Heart left ventricle (tissue), 16 donors: ENCODE data around the gene PLSCR5. TPM values are rescaled to one million over a fixed set of nuclear protein-coding genes. Genes with fewer than 3 reads are reported as not detected.

Experiments
- ATAC-seq, 4 donors: fragments of 200-7000 bp; cut with Tn5 transposase; one replicate each; pipeline ENCODE4 v1.9.1; 2020 to 2022; ENCODE audit warnings: moderate library complexity in 4 of 4, mild to moderate bottlenecking in 3 of 4, moderate number of reproducible peaks in 1 of 4
- DNase-seq, 5 donors: peaks; one replicate each; pipeline ENCODE4 v3.0.0-alpha.2; 2020
- H3K27ac ChIP-seq, 12 donors: fragments of 200-600 bp; sonication (generic) in 4 of 12; one replicate each; pipeline versions ENCODE4 v1.5.0 to v1.8.0; 2016 to 2022; ENCODE audit warnings: mild to moderate bottlenecking in 2 of 12
- H3K27me3 ChIP-seq, 9 donors: fragments of 200-600 bp; sonication (generic) in 2 of 9; one replicate each; pipeline versions ENCODE4 v1.5.1 to v1.8.0; 2016 to 2022; ENCODE audit warnings: mild to moderate bottlenecking in 3 of 9
- H3K36me3 ChIP-seq, 9 donors: fragments of 200-600 bp; sonication (generic) in 2 of 9; one replicate each; pipeline versions ENCODE4 v1.5.0 to v1.8.0; 2018 to 2022; ENCODE audit warnings: mild to moderate bottlenecking in 2 of 9
- H3K4me1 ChIP-seq, 12 donors: fragments of 200-600 bp; sonication (generic) in 4 of 12; one replicate each; pipeline versions ENCODE4 v1.5.0 to v1.8.0; 2016 to 2022; ENCODE audit warnings: mild to moderate bottlenecking in 3 of 12
- H3K4me3 ChIP-seq, 12 donors: fragments of 200-600 bp; sonication (generic) in 4 of 12; one replicate each; pipeline versions ENCODE4 v1.5.0 to v1.8.0; 2017 to 2022; ENCODE audit warnings: mild to moderate bottlenecking in 9 of 12, moderate library complexity in 4 of 12
- H3K9me3 ChIP-seq, 12 donors: fragments of 200-600 bp; sonication (generic) in 4 of 12; one replicate each; pipeline versions ENCODE4 v1.5.0 to v1.8.0; 2016 to 2022; ENCODE audit warnings: mild to moderate bottlenecking in 1 of 12
- POLR2A ChIP-seq, 2 donors: fragments of 450-650 bp; IDR thresholded peaks; one replicate each; pipeline ENCODE4 v1.6.1; 2017; ENCODE audit warnings: antibody characterized with exemption in 2 of 2, mild to moderate bottlenecking in 2 of 2, moderate library complexity in 2 of 2
- WGBS, 4 donors: extraction: QIAGEN DNeasy Blood & Tissue Kit in 2 of 4; methylation state at CpG; one replicate each; pipeline versions ENCODE4 v1.1.5 to v1.1.7; 2013 to 2018; 5-methylcytosine and 5-hydroxymethylcytosine counted together
- intact Hi-C, 10 donors: fragments of 100-400 bp; cut with DNase I; formaldehyde crosslinking; loops; one replicate each; pipeline versions ENCODE4 v1.11.1 to v1.14.2; 2022
- polyA plus RNA-seq, 2 donors: library from polyadenylated mRNA; stranded (reverse); fragments of 200-250 nt; gene quantifications; one replicate each; pipeline ENCODE4 v1.2.3, GENCODE V29; 2013
- total RNA-seq, 9 donors: library from RNA; depleted of rRNA in 2 of 9; stranded (reverse); fragments of >200 nt in 2 of 9; fragmentation: NEBNext Ultra II Directional in 3 of 9; extraction: Animal tissue kit (Norgen Biotek cat#: 25700) in 3 of 9; gene quantifications; one replicate each; pipeline versions ENCODE4 v1.1.0 to v1.2.4, GENCODE V29; 2016 to 2023
- TF ChIP-seq, protein P1 (sequence below), 12 donors: fragments of 200-600 bp; sonication (generic) in 4 of 12; IDR thresholded peaks; one replicate each; pipeline versions ENCODE4 v1.5.0 to v1.8.0; 2018 to 2022; ENCODE audit warnings: antibody characterized with exemption in 12 of 12, mild to moderate bottlenecking in 5 of 12
- donor health status: ischemic (EF 13 %, LVEDD 7.1; RV severe dilation, severe dysfunction).
- donor health status: healthy with polysubstance abuse.
- donor health status: DM: no; HTN: yes; CAD: no.
- donor health status: DM: no; HTN: no; CAD: no.
- donor health status: ischemic (EF 25% LVEDD 6.9; RV normal size, moderate dysfunction).
- donor health status: ischemic (EF 25% LVEDD 5.7; RV mildly dilated, moderate dysfunction).
- donor health status: healthy.
- donor health status: DM: yes; HTN: yes; CAD: no.
- donor health status: ischemic (EF 35%, LVEDD 5.7; RV mildly dilated, moderate dysfunction).
- donor health status: nonischemic (EF 11% LVEDD 7.7; RV severe dilation, severe dysfunction).
- donor health status: DM: yes; HTN: yes; CAD: no.
- donor health status: PGD.
- donor health status: ischemic (EF 29% LVEDD 5.4; RV normal size, mild dysfunction).
- donor health status: nonischemic (EF 23%, LVEDD 6.1; RV moderate dilation, normal function).

Gene PLSCR5
- total and polyA plus RNA-seq, 11 donors: not detected

- H3K36me3 ChIP-seq: no peaks in the 10 kb centered on the region
- no peak for ATAC-seq
- intact Hi-C loops: no loop called here
- TF ChIP-seq, protein P1, sequence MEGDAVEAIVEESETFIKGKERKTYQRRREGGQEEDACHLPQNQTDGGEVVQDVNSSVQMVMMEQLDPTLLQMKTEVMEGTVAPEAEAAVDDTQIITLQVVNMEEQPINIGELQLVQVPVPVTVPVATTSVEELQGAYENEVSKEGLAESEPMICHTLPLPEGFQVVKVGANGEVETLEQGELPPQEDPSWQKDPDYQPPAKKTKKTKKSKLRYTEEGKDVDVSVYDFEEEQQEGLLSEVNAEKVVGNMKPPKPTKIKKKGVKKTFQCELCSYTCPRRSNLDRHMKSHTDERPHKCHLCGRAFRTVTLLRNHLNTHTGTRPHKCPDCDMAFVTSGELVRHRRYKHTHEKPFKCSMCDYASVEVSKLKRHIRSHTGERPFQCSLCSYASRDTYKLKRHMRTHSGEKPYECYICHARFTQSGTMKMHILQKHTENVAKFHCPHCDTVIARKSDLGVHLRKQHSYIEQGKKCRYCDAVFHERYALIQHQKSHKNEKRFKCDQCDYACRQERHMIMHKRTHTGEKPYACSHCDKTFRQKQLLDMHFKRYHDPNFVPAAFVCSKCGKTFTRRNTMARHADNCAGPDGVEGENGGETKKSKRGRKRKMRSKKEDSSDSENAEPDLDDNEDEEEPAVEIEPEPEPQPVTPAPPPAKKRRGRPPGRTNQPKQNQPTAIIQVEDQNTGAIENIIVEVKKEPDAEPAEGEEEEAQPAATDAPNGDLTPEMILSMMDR (IDR thresholded peaks at IDR 0.05): no peak
- no peak for TF ChIP-seq POLR2A (IDR thresholded peaks at IDR 0.05)
- peaks cover 0 to 3% (median 0%) of the 10 kb centered on the region in 9 donors for H3K27me3 ChIP-seq
- WGBS, 4 donors: 86 to 97% (median 89%) methylated on average over 1 of the region's 1 CpG
- H3K9me3 ChIP-seq: no peaks in the 10 kb centered on the region
- no peak for DNase-seq
- H3K27ac ChIP-seq: no peak overlapping the region
- peaks cover 0 to 39% (median 7%) of the 10 kb centered on the region in 12 donors for H3K4me1 ChIP-seq
- H3K4me3 ChIP-seq: no peak overlapping the region
These were observed 58.7 kb downstream of the PLSCR5 start for GRCh38 chr3:146546366-146546965.

- peaks cover 0 to 6% (median 0%) of the 10 kb centered on the region in 9 donors for H3K36me3 ChIP-seq
- no peaks in the 10 kb centered on the region for H3K9me3 ChIP-seq
- H3K4me3 ChIP-seq: peak overlapping the region; percentile 38 to 92 (median 77)
- DNase-seq: no peak
- peaks cover 0 to 40% (median 13%) of the 10 kb centered on the region in 12 donors for H3K4me1 ChIP-seq
- ATAC-seq: no peak
- peak overlapping the region; percentile 87 to 99 (median 97) for H3K27ac ChIP-seq
- TF ChIP-seq, protein P1 (IDR thresholded peaks at IDR 0.05): no peak
- no peak for TF ChIP-seq POLR2A (IDR thresholded peaks at IDR 0.05)
- H3K27me3 ChIP-seq: peaks cover 0 to 3% (median 0%) of the 10 kb centered on the region in 9 donors
- 52 to 56% (median 55%) methylated on average over 8 of the region's 8 CpGs for WGBS, 4 donors
- intact Hi-C loops: loop anchor here in 6 of 10 donors (2.0 to 5.0 kb wide), 3 partner anchors 38 to 76 kb away; partner anchors contain the start of gene PLSCR2 (in 1 of the 6)
These were observed 60.1 kb downstream of the PLSCR5 start for GRCh38 chr3:146544929-146545528.

DNA sequence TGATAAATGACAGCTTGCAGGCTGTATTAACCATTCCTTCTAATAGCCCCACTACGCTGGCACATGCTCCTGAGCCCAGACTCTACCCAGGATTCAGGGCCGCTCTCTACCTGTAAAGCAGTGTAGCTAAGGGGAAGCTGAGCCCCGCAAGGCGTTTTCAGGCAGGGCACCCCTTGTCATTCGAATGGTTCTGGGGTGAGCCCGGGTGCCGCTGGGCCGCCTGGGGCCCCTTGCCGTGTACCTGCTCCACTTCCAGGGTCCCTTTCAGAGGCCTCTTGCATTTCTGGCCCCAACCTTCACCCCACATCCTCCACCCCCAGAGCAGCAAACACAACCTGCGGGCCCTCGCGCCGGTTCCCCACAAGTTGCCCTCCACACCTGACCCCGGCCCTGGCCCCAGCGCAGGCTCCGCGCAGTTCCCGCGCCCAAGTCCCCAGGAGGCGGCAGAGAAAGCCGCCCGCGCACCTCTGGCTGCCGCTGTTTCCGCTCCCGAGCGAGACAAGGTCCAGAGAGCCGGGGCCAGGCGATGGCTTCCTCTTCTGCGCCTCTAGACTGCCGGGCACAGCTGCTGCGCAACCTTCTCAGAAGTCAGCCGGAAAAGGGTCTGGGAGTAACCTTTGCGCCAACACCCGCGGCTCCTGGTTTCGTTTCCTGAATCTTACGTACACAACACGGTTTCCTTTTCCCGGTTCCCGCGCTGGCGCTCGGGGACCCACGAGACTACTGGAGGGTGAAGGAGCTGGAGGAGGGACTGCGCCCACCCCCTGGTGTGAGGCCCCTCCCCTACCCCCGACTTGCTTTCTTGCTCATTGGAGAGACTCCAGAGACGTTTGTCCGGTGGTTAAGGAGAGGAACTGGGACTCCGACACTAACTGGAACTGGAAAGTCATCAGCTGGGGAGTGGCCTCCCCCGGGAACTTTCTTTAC is 60.9 kb downstream of the PLSCR5 start, which contains the start of gene PLSCR1:
Gene PLSCR1, minus strand, starts transcription at position 606 of the 927 bp plus-strand sequence. CDS start 8,055 bp downstream, outside the sequence.
- peak in 1 of 2 donors; percentile 74 for TF ChIP-seq POLR2A (IDR thresholded peaks at IDR 0.05)
- TF ChIP-seq, protein P1 (IDR thresholded peaks at IDR 0.05): peak in 1 of 12 donors; percentile 17
- Histone ChIP-seq H3K36me3 (peaks cover 0 to 7% (median 0%) of the 10 kb centered on the region in 9 donors), H3K4me1 (peaks cover 0 to 47% (median 15%) of the 10 kb centered on the region in 12 donors), H3K9me3 (no peaks in the 10 kb centered on the region), H3K27me3 (peaks cover 0 to 3% (median 0%) of the 10 kb centered on the region in 9 donors), H3K27ac (peak within 1 kb of the TSS; percentile 87 to 99 (median 97)), H3K4me3 (peak within 1 kb of the TSS; percentile 38 to 92 (median 77))
- ATAC-seq (peak; percentile 93 to 97 (median 96)), DNase-seq (peak; percentile 92 to 97 (median 94))
- WGBS, 4 donors: 1 to 3% (median 1%) methylated on average over 40 to 51 of the region's 51 CpGs
- intact Hi-C loops: loop anchor here in 6 of 10 donors (2.0 to 5.0 kb wide), 3 partner anchors 37 to 75 kb away; partner anchors contain the start of gene PLSCR2 (in 1 of the 6)
